ENCODE results near the gene POU2F1. TPM values are rescaled to one million over a fixed set of nuclear protein-coding genes. Genes with fewer than 3 reads are reported as not detected.

POU2F1 gene
- total RNA-seq, 5 donors from 2014 or later (not counting 1 experiment from before 2014, with no cell fraction given), result 15.1 to 34.5 (median 22.6) TPM

DNA sequence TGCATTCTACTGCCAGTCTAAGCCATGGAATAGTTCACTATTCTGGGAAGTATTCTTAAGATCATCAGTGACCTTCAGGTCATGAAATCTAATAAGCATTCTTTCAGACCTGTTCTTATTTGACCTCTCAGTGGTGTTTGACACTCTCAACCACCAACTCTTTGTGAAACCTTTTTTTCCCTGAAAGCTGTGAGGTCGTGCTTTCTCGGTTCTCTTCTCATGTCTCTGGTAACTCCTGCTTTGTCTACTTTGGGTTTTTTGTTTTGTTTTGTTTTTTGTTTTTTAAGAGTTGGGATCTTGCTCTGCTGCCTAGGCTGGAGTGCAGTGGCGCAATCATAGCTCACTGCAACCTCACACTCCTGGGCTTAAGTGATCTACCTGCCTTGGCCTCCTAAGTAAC, 56.3 kb downstream of the POU2F1 start:
- 83% methylated on average over 1 of the region's 3 CpGs for WGBS (ENCODE audit: insufficient coverage)
- no peaks in the 10 kb centered on the region for H3K9me3 ChIP-seq
- Mint-ChIP-seq H3K9me3 (no peaks in the 10 kb centered on the region), H3K27me3 (no peaks in the 10 kb centered on the region), H3K27ac (no peak overlapping the region), H3K4me3 (no peak overlapping the region), H3K36me3 (peaks cover 3% of the 10 kb centered on the region), H3K4me1 (peaks cover 27 to 50% (median 43%) of the 10 kb centered on the region in 3 donors)
- DNase-seq (no peak), ATAC-seq (replicated peaks in 1 of 4) (no peak)
- H3K27me3 ChIP-seq (replicated peaks in 1 of 2; ENCODE audit: control insufficient read depth in 2 of 2, extremely low read depth in 1 of 2, insufficient read depth in 2 of 2, low read length in 1 of 2), result no peaks in the 10 kb centered on the region
- ChIA-PET POLR2A (interaction anchor here in 1 of 2 donors (0.6 kb wide), 1 partner anchor 1289 kb away, joined by 4 read pairs; no protein-coding TSS in a partner anchor), CTCF (no interaction called here)
- peaks cover 0 to 2% of the 10 kb centered on the region in 2 experiments for H3K4me1 ChIP-seq (ENCODE audit: control insufficient read depth in 1 of 2, extremely low read depth in 1 of 2, insufficient read depth in 2 of 2, low read length in 2 of 2)
- no peak overlapping the region for H3K4me3 ChIP-seq (ENCODE audit: control insufficient read depth in 1 of 2, extremely low read depth in 1 of 2, low read length in 1 of 2)
- no peaks in the 10 kb centered on the region for H3K36me3 ChIP-seq (ENCODE audit: control insufficient read depth in 2 of 2, extremely low read depth in 1 of 2, insufficient read depth in 1 of 2, low read length in 1 of 2)
- H3K27ac ChIP-seq (ENCODE audit: low read length), result no peak overlapping the region

DNA sequence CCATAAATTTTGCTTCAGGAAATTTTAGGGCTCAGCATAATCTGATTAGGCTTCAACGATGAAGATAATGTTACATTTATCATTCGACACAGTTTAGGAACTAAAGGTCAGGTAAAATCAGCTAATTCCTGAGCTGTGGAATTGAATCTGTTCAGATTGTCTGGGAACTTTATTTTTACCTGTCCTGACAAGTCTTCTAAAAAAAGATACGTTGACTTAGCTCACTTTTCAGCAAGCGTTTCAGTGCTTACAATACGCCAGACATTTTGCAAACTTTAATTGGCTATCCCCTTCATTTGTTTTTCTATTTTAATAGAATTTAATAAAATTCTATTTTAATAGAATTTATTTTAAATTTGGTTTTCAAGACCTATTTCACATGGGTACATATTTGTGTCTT, 57.8 kb downstream of the POU2F1 start:
- Histone ChIP-seq H3K4me1 (ENCODE audit: control insufficient read depth in 1 of 2, extremely low read depth in 1 of 2, insufficient read depth in 2 of 2, low read length in 2 of 2) (no peaks in the 10 kb centered on the region), H3K27ac (ENCODE audit: low read length) (no peak overlapping the region), H3K4me3 (ENCODE audit: control insufficient read depth in 1 of 2, extremely low read depth in 1 of 2, low read length in 1 of 2) (no peak overlapping the region), H3K36me3 (ENCODE audit: control insufficient read depth in 2 of 2, extremely low read depth in 1 of 2, insufficient read depth in 1 of 2, low read length in 1 of 2) (no peaks in the 10 kb centered on the region), H3K27me3 (replicated peaks in 1 of 2; ENCODE audit: control insufficient read depth in 2 of 2, extremely low read depth in 1 of 2, insufficient read depth in 2 of 2, low read length in 1 of 2) (no peaks in the 10 kb centered on the region), H3K9me3 (no peaks in the 10 kb centered on the region)
- ChIA-PET POLR2A (interaction anchor here in 1 of 2 donors (0.6 kb wide), 1 partner anchor 33 kb away, joined by 3 read pairs; no protein-coding TSS in a partner anchor), CTCF (interaction anchor here (0.5 to 2.4 kb wide), 3 partner anchors 10 to 261 kb away, joined by 3 to 13 read pairs (median 10); no protein-coding TSS in a partner anchor)
- ATAC-seq (replicated peaks in 1 of 4) (no peak), DNase-seq (no peak)
- peaks cover 25 to 47% (median 40%) of the 10 kb centered on the region in 3 donors for H3K4me1 Mint-ChIP-seq
- H3K9me3 Mint-ChIP-seq, result no peaks in the 10 kb centered on the region
- no peaks in the 10 kb centered on the region for H3K36me3 Mint-ChIP-seq
- H3K4me3 Mint-ChIP-seq, result no peak overlapping the region
- H3K27me3 Mint-ChIP-seq, result no peaks in the 10 kb centered on the region
- no peak overlapping the region for H3K27ac Mint-ChIP-seq
- WGBS (ENCODE audit: insufficient coverage), result no CpG with 5 or more reads among the region's 5 CpGs

DNA sequence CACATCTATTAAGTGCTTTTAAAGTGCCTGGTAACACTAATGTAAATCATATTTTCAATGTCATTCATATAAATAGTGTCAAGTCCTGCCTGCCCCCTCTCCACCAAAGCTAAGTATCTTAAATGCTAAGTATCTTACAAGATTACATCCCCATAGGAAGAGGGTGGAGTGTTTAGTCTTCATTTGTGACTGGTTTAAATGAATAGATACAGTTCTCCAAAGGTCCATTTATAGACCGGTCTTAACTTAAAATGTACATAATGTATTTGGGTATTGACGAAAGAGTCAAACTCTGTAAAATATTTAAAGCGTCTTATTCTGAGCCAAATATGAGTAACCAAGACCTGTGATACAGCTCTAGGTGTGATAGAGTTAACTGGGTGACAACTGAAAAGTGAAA, 60.2 kb downstream of the POU2F1 start:
- Histone ChIP-seq H3K4me1 (ENCODE audit: control insufficient read depth in 1 of 2, extremely low read depth in 1 of 2, insufficient read depth in 2 of 2, low read length in 2 of 2) (no peaks in the 10 kb centered on the region), H3K36me3 (ENCODE audit: control insufficient read depth in 2 of 2, extremely low read depth in 1 of 2, insufficient read depth in 1 of 2, low read length in 1 of 2) (no peaks in the 10 kb centered on the region), H3K27me3 (replicated peaks in 1 of 2; ENCODE audit: control insufficient read depth in 2 of 2, extremely low read depth in 1 of 2, insufficient read depth in 2 of 2, low read length in 1 of 2) (no peaks in the 10 kb centered on the region), H3K9me3 (no peaks in the 10 kb centered on the region), H3K4me3 (ENCODE audit: control insufficient read depth in 1 of 2, extremely low read depth in 1 of 2, low read length in 1 of 2) (no peak overlapping the region), H3K27ac (ENCODE audit: low read length) (no peak overlapping the region)
- H3K4me3 Mint-ChIP-seq, result no peak overlapping the region
- H3K27ac Mint-ChIP-seq, result no peak overlapping the region
- CTCF ChIA-PET, result interaction anchor here (1.0 to 1.2 kb wide), 2 partner anchors 11 to 13 kb away, joined by 3 to 7 read pairs; no protein-coding TSS in a partner anchor
- peaks cover 37 to 47% (median 40%) of the 10 kb centered on the region in 3 donors for H3K4me1 Mint-ChIP-seq
- no peak for DNase-seq
- no peaks in the 10 kb centered on the region for H3K9me3 Mint-ChIP-seq
- no peaks in the 10 kb centered on the region for H3K27me3 Mint-ChIP-seq
- POLR2A ChIA-PET, result interaction anchor here in 1 of 2 donors (0.5 to 1.3 kb wide), 2 partner anchors 12 to 31 kb away, joined by 3 read pairs; no protein-coding TSS in a partner anchor
- 93% methylated on average over 2 of the region's 3 CpGs for WGBS (ENCODE audit: insufficient coverage)
- no peaks in the 10 kb centered on the region for H3K36me3 Mint-ChIP-seq
- no peak for ATAC-seq (replicated peaks in 1 of 4)

DNA sequence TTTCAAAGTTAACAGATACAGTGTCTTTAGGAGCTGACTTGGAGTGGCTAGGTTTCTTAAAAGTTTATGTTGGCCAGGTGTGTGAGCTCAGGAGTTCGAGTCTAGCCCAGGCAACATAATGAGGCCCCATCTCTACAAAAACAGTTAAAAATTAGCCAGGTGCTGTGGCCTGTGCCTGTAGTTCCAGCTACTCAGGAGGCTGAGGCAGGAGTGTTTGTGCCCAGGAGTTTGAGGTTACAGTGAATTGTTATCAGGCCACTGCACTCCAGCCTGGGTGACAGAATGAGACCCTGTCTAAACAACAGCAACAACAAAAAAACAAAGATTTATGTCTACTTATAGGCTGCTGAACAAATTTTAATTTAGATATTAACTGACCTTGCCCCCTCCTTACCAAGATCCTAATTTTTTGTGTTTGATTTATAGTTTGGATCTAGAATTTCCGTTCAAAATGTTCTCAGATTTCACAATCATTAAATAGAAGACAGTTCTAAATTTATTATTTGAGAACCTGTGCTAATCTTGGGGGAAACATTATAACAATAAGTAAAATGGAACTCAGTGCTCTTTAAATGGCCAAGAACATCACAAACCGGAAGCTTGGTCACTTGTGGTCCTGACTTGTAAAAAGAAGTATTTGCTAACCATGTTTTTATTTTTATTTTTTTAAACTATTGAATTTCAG, 67.8 kb downstream of the POU2F1 start:
- no peaks in the 10 kb centered on the region for H3K27me3 ChIP-seq (replicated peaks in 1 of 2; ENCODE audit: control insufficient read depth in 2 of 2, extremely low read depth in 1 of 2, insufficient read depth in 2 of 2, low read length in 1 of 2)
- ChIA-PET POLR2A (no interaction called here), CTCF (no interaction called here)
- no peaks in the 10 kb centered on the region for H3K36me3 ChIP-seq (ENCODE audit: control insufficient read depth in 2 of 2, extremely low read depth in 1 of 2, insufficient read depth in 1 of 2, low read length in 1 of 2)
- peaks cover 0 to 3% of the 10 kb centered on the region in 2 experiments for H3K4me1 ChIP-seq (ENCODE audit: control insufficient read depth in 1 of 2, extremely low read depth in 1 of 2, insufficient read depth in 2 of 2, low read length in 2 of 2)
- no peak overlapping the region for H3K27ac ChIP-seq (ENCODE audit: low read length)
- no peaks in the 10 kb centered on the region for H3K36me3 Mint-ChIP-seq
- H3K27ac Mint-ChIP-seq, result no peak overlapping the region
- no peaks in the 10 kb centered on the region for H3K9me3 ChIP-seq
- H3K4me3 ChIP-seq (ENCODE audit: control insufficient read depth in 1 of 2, extremely low read depth in 1 of 2, low read length in 1 of 2), result no peak overlapping the region
- no peaks in the 10 kb centered on the region for H3K27me3 Mint-ChIP-seq
- no peak for DNase-seq
- no peak overlapping the region for H3K4me3 Mint-ChIP-seq
- peaks cover 40 to 42% (median 42%) of the 10 kb centered on the region in 3 donors for H3K4me1 Mint-ChIP-seq
- WGBS (ENCODE audit: insufficient coverage), result no CpG with 5 or more reads among the region's 3 CpGs
- peaks cover 0 to 6% (median 0%) of the 10 kb centered on the region in 3 donors for H3K9me3 Mint-ChIP-seq
- no peak for ATAC-seq (replicated peaks in 1 of 4)

DNA sequence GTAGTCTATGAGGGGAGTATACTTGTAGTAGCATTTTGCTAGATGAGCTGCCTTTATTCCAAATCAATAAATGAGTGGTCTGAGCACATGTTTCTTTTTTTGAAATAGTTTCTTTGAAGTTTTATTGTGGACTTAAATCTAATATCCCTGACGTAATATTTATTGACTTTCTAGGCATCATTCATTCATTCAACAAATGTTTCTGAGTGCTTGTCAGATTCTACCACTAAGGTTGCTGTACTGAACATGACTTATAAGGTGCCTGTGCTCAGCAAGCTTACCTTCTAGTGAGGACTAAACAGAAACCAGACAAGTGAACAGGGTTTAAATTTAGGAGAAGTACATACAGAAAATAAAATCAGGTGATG, 68.4 kb downstream of the POU2F1 start:
- no peaks in the 10 kb centered on the region for H3K27me3 ChIP-seq (replicated peaks in 1 of 2; ENCODE audit: control insufficient read depth in 2 of 2, extremely low read depth in 1 of 2, insufficient read depth in 2 of 2, low read length in 1 of 2)
- no CpG with 5 or more reads among the region's 1 CpG for WGBS (ENCODE audit: insufficient coverage)
- no peak overlapping the region for H3K4me3 ChIP-seq (ENCODE audit: control insufficient read depth in 1 of 2, extremely low read depth in 1 of 2, low read length in 1 of 2)
- H3K4me1 ChIP-seq (ENCODE audit: control insufficient read depth in 1 of 2, extremely low read depth in 1 of 2, insufficient read depth in 2 of 2, low read length in 2 of 2), result peaks cover 0 to 3% of the 10 kb centered on the region in 2 experiments
- ATAC-seq (replicated peaks in 1 of 4) (no peak), DNase-seq (no peak)
- Mint-ChIP-seq H3K27ac (no peak overlapping the region), H3K4me3 (no peak overlapping the region), H3K36me3 (no peaks in the 10 kb centered on the region), H3K9me3 (peaks cover 0 to 6% (median 0%) of the 10 kb centered on the region in 3 donors), H3K4me1 (peaks cover 40 to 43% (median 42%) of the 10 kb centered on the region in 3 donors), H3K27me3 (no peaks in the 10 kb centered on the region)
- H3K27ac ChIP-seq (ENCODE audit: low read length), result no peak overlapping the region
- ChIA-PET POLR2A (no interaction called here), CTCF (interaction anchor here in 1 of 2 donors (0.5 kb wide), 1 partner anchor 9 kb away, joined by 4 read pairs; no protein-coding TSS in a partner anchor)
- H3K36me3 ChIP-seq (ENCODE audit: control insufficient read depth in 2 of 2, extremely low read depth in 1 of 2, insufficient read depth in 1 of 2, low read length in 1 of 2), result no peaks in the 10 kb centered on the region
- no peaks in the 10 kb centered on the region for H3K9me3 ChIP-seq

DNA sequence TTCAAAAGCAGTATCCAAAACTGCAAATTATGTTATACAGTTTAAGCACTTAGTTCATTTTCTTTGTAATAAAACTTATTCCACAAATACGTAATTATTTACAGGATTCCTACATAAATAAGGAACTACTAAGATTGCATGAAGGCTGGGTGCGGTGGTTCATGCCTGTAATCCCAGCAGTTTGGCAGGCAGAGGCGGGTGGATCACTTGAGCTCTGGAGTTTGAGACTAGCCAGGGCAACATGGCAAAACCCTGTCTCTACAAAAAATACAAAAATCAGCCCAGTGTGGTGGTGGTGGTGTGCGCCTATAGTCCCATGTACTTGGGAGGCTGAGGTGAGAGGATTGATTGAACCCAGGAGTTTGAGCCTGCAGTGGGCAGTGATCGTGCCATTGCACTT, 69.3 kb downstream of the POU2F1 start:
- peaks cover 0 to 3% of the 10 kb centered on the region in 2 experiments for H3K4me1 ChIP-seq (ENCODE audit: control insufficient read depth in 1 of 2, extremely low read depth in 1 of 2, insufficient read depth in 2 of 2, low read length in 2 of 2)
- no peaks in the 10 kb centered on the region for H3K9me3 ChIP-seq
- H3K27ac ChIP-seq (ENCODE audit: low read length), result no peak overlapping the region
- Mint-ChIP-seq H3K4me1 (peaks cover 42 to 44% (median 43%) of the 10 kb centered on the region in 3 donors), H3K4me3 (no peak overlapping the region), H3K36me3 (no peaks in the 10 kb centered on the region), H3K27ac (no peak overlapping the region), H3K9me3 (peaks cover 0 to 6% (median 0%) of the 10 kb centered on the region in 3 donors), H3K27me3 (no peaks in the 10 kb centered on the region)
- no peaks in the 10 kb centered on the region for H3K27me3 ChIP-seq (replicated peaks in 1 of 2; ENCODE audit: control insufficient read depth in 2 of 2, extremely low read depth in 1 of 2, insufficient read depth in 2 of 2, low read length in 1 of 2)
- WGBS (ENCODE audit: insufficient coverage), result no CpG with 5 or more reads among the region's 5 CpGs
- no peaks in the 10 kb centered on the region for H3K36me3 ChIP-seq (ENCODE audit: control insufficient read depth in 2 of 2, extremely low read depth in 1 of 2, insufficient read depth in 1 of 2, low read length in 1 of 2)
- ChIA-PET CTCF (no interaction called here), POLR2A (no interaction called here)
- ATAC-seq (replicated peaks in 1 of 4), result no peak
- no peak overlapping the region for H3K4me3 ChIP-seq (ENCODE audit: control insufficient read depth in 1 of 2, extremely low read depth in 1 of 2, low read length in 1 of 2)
- DNase-seq, result no peak

All from T-cell (primary cell).